ENCODE results near the gene ARHGAP26. TPM values are rescaled to one million over a fixed set of nuclear protein-coding genes. Genes with fewer than 3 reads are reported as not detected.

ARHGAP26 gene
- total RNA-seq, 4 donors from 2014 or later: 35.0 to 72.2 (median 44.0) TPM

- TF ChIP-seq CTCF (IDR thresholded peaks at IDR 0.05; ENCODE audit: low read depth): no peak
Observed at GRCh38 chr5:142952229-142952628, 182.1 kb downstream of the ARHGAP26 start.

- no peak for TF ChIP-seq CTCF (IDR thresholded peaks at IDR 0.05; ENCODE audit: low read depth)
Observed at GRCh38 chr5:142954455-142954854, 184.3 kb downstream of the ARHGAP26 start.

- TF ChIP-seq CTCF (IDR thresholded peaks at IDR 0.05; ENCODE audit: low read depth): no peak
Observed at GRCh38 chr5:142955628-142956027, 185.5 kb downstream of the ARHGAP26 start.

GRCh38 chr5:142957528-142957927 is 187.4 kb downstream of the ARHGAP26 start:
- TF ChIP-seq CTCF (IDR thresholded peaks at IDR 0.05; ENCODE audit: low read depth): no peak

GRCh38 chr5:142958944-142959682 is 188.9 kb downstream of the ARHGAP26 start:
- TF ChIP-seq CTCF (IDR thresholded peaks at IDR 0.05; ENCODE audit: low read depth): no peak

GRCh38 chr5:142959683-142960657 is 189.8 kb downstream of the ARHGAP26 start:
- TF ChIP-seq CTCF (IDR thresholded peaks at IDR 0.05; ENCODE audit: low read depth): no peak
